ENCODE data around the gene ATP9B. TPM values are rescaled to one million over a fixed set of nuclear protein-coding genes. Genes with fewer than 3 reads are reported as not detected.

The ATP9B gene
- polyA plus RNA-seq, 1 of the 3 experiments (the other 2 are of a cell fraction) = 11.2 TPM

GRCh38 chr18:79320216-79320850 lies 251.1 kb downstream of the ATP9B start:
- no peaks in the 10 kb centered on the region for H3K36me3 ChIP-seq (replicated peaks in 1 of 2; ENCODE audit: control insufficient read depth in 1 of 2, insufficient read depth in 2 of 2, low read length in 1 of 2)
- no peaks in the 10 kb centered on the region for H3K9me3 ChIP-seq
- no peaks in the 10 kb centered on the region for H3K27me3 ChIP-seq (ENCODE audit: insufficient read depth)
- POLR2A ChIA-PET = no interaction called here
- TF ChIP-seq EP300 (IDR thresholded peaks at IDR 0.05; ENCODE audit: borderline replicate concordance in 1 of 2, low read depth in 1 of 2, low read length in 1 of 2) = no peak
- no peak for TF ChIP-seq RFX5 (IDR thresholded peaks at IDR 0.05; ENCODE audit: low read length)
- TF ChIP-seq RXRA (IDR thresholded peaks at IDR 0.05; ENCODE audit: borderline replicate concordance, low read depth) = no peak
- TF ChIP-seq MXI1 (IDR thresholded peaks at IDR 0.05; ENCODE audit: low read depth, low read length) = no peak
- TF ChIP-seq POLR2AphosphoS5 (IDR thresholded peaks at IDR 0.05; ENCODE audit: low read depth, low read length) = no peak
- 89% methylated on average over 14 of the region's 15 CpGs for WGBS (ENCODE audit: low lambda C conversion rate)
- H3K4me3 ChIP-seq (ENCODE audit: low read depth in 2 of 2, low read length in 1 of 2) = no peak overlapping the region
- no peaks in the 10 kb centered on the region for H3K79me2 ChIP-seq (ENCODE audit: insufficient read depth)
- no peaks in the 10 kb centered on the region for H4K20me1 ChIP-seq (ENCODE audit: insufficient read depth)
- CTCF ChIA-PET = no interaction called here
- no peaks in the 10 kb centered on the region for H3F3A ChIP-seq (replicated peaks; ENCODE audit: insufficient read depth)
- no peak overlapping the region for H3K4me2 ChIP-seq
- no peak overlapping the region for H3K9ac ChIP-seq
- H3K4me1 ChIP-seq (ENCODE audit: control insufficient read depth in 1 of 2, insufficient read depth in 2 of 2, low read depth in 1 of 2, low read length in 1 of 2) = no peaks in the 10 kb centered on the region; a peak in 1 of 4 replicates
- H2AFZ ChIP-seq (ENCODE audit: low read depth) = no peak overlapping the region
- H3K27ac ChIP-seq (ENCODE audit: low read depth in 2 of 2, low read length in 1 of 2) = no peak overlapping the region
- no peak for DNase-seq
- no peaks in the 10 kb centered on the region for H3K9me2 ChIP-seq

GRCh38 chr18:79321625-79322405 lies 252.6 kb downstream of the ATP9B start:
- 84% methylated on average over 16 of the region's 17 CpGs for WGBS (ENCODE audit: low lambda C conversion rate)
- Histone ChIP-seq H3K79me2 (ENCODE audit: insufficient read depth) (no peaks in the 10 kb centered on the region), H3K9me3 (no peaks in the 10 kb centered on the region), H3K4me3 (ENCODE audit: low read depth in 2 of 2, low read length in 1 of 2) (no peak overlapping the region), H3F3A (replicated peaks; ENCODE audit: insufficient read depth) (peaks cover under 1% of the 10 kb centered on the region), H4K20me1 (ENCODE audit: insufficient read depth) (no peaks in the 10 kb centered on the region), H3K4me1 (ENCODE audit: control insufficient read depth in 1 of 2, insufficient read depth in 2 of 2, low read depth in 1 of 2, low read length in 1 of 2) (no peaks in the 10 kb centered on the region; a peak in 1 of 4 replicates), H3K36me3 (replicated peaks in 1 of 2; ENCODE audit: control insufficient read depth in 1 of 2, insufficient read depth in 2 of 2, low read length in 1 of 2) (no peaks in the 10 kb centered on the region), H3K27ac (ENCODE audit: low read depth in 2 of 2, low read length in 1 of 2) (no peak overlapping the region), H3K27me3 (ENCODE audit: insufficient read depth) (no peaks in the 10 kb centered on the region), H2AFZ (ENCODE audit: low read depth) (no peak overlapping the region), H3K4me2 (no peak overlapping the region), H3K9me2 (no peaks in the 10 kb centered on the region), H3K9ac (no peak overlapping the region)
- TF ChIP-seq USF2 (IDR thresholded peaks at IDR 0.05; ENCODE audit: borderline replicate concordance, low read depth, low read length) (no peak), SIN3A (IDR thresholded peaks at IDR 0.05; ENCODE audit: borderline replicate concordance, low read depth, low read length) (no peak), NFIC (IDR thresholded peaks at IDR 0.05; ENCODE audit: borderline replicate concordance) (no peak), TCF12 (IDR thresholded peaks at IDR 0.05) (no peak), CHD2 (IDR thresholded peaks at IDR 0.05; ENCODE audit: low read length, partially characterized antibody) (no peak), RCOR1 (IDR thresholded peaks at IDR 0.05; ENCODE audit: low read length) (no peak), JUND (IDR thresholded peaks at IDR 0.05) (no peak), PBX3 (IDR thresholded peaks at IDR 0.05) (no peak), FOXM1 (IDR thresholded peaks at IDR 0.05; ENCODE audit: low read depth) (no peak), MXI1 (IDR thresholded peaks at IDR 0.05; ENCODE audit: low read depth, low read length) (no peak), GABPA (IDR thresholded peaks at IDR 0.05; ENCODE audit: low read depth) (no peak), FOXJ3 (CRISPR knock-in tag; IDR thresholded peaks at IDR 0.05) (no peak), RFX5 (IDR thresholded peaks at IDR 0.05; ENCODE audit: low read length) (no peak), RAD21 (IDR thresholded peaks at IDR 0.05; ENCODE audit: low read length) (no peak), EZH2phosphoT487 (IDR thresholded peaks at IDR 0.05; ENCODE audit: borderline replicate concordance, low read depth) (no peak), POLR2AphosphoS5 (IDR thresholded peaks at IDR 0.05; ENCODE audit: low read depth, low read length) (no peak)
- CTCF ChIA-PET = no interaction called here
- POLR2A ChIA-PET = no interaction called here
- DNase-seq = no peak
